H9 (cell line): ENCODE data around the gene PTK7. TPM values are rescaled to one million over a fixed set of nuclear protein-coding genes. Genes with fewer than 3 reads are reported as not detected.
A peak's percentile ranks its signal among the peaks of the same experiment; 100 is the strongest.

Experiments
- DNase-seq: peaks from one replicate; pipeline ENCODE4 v3.0.0-alpha.2; 2017
- H2AFZ ChIP-seq: one replicate; pipeline ENCODE4 v1.6.1; 2013; ENCODE audit warnings: mild to moderate bottlenecking, low read length, control low read depth, moderate library complexity
- H2AK5ac ChIP-seq: 2 replicates; pipeline ENCODE4 v1.6.1; 2013; ENCODE audit warnings: low read length, control low read depth, mixed read lengths; ENCODE audit not compliant: insufficient read length
- H2BK120ac ChIP-seq: one replicate; pipeline ENCODE4 v1.6.1; 2013; ENCODE audit warnings: low read depth, mild to moderate bottlenecking, low read length, control low read depth, inconsistent platforms; ENCODE audit not compliant: poor library complexity, severe bottlenecking
- H2BK12ac ChIP-seq: 2 replicates; pipeline ENCODE4 v1.6.1; 2013; ENCODE audit warnings: low read length, control low read depth, mixed read lengths, low read depth; ENCODE audit not compliant: insufficient read length
- H2BK15ac ChIP-seq: 2 replicates; pipeline ENCODE4 v1.6.1; 2013; ENCODE audit warnings: low read depth, low read length, control low read depth
- H2BK20ac ChIP-seq: one replicate; pipeline ENCODE4 v1.6.1; 2013; ENCODE audit warnings: low read depth, mild to moderate bottlenecking, low read length, control low read depth, inconsistent platforms; ENCODE audit not compliant: poor library complexity, severe bottlenecking
- H2BK5ac ChIP-seq: 2 replicates; pipeline ENCODE4 v1.6.1; 2013; ENCODE audit warnings: low read length, control low read depth, mixed read lengths; ENCODE audit not compliant: insufficient read length
- H3K14ac ChIP-seq: 2 replicates; pipeline ENCODE4 v1.6.1; 2013; ENCODE audit warnings: low read length, control low read depth; ENCODE audit not compliant: insufficient read depth
- H3K18ac ChIP-seq: 2 replicates; pipeline ENCODE4 v1.6.1; 2013; ENCODE audit warnings: low read depth, mild to moderate bottlenecking, mixed read lengths, low read length, control low read depth; ENCODE audit not compliant: insufficient read length
- H3K23ac ChIP-seq: 2 replicates; pipeline ENCODE4 v1.6.1; 2013; ENCODE audit warnings: low read length, control low read depth, mixed read lengths, low read depth; ENCODE audit not compliant: insufficient read length
- H3K23me2 ChIP-seq: 2 replicates; pipeline ENCODE4 v1.6.1; 2013; ENCODE audit warnings: low read depth, mild to moderate bottlenecking, mixed read lengths, low read length, control low read depth; ENCODE audit not compliant: insufficient read length, poor library complexity, severe bottlenecking
- H3K27ac ChIP-seq: 2 replicates; pipeline ENCODE4 v1.5.1; 2013; ENCODE audit warnings: low read length, control low read depth, mixed read lengths, low read depth; ENCODE audit not compliant: insufficient read length
- H3K27me3 ChIP-seq: 2 replicates; pipeline ENCODE4 v1.6.1; 2013; ENCODE audit warnings: low read length, control low read depth, inconsistent platforms; ENCODE audit not compliant: insufficient read depth
- H3K4ac ChIP-seq: 2 replicates; pipeline ENCODE4 v1.6.1; 2013; ENCODE audit warnings: low read depth, mild to moderate bottlenecking, control low read depth, inconsistent platforms, low read length, moderate library complexity
- H3K4me1 ChIP-seq: 2 replicates; pipeline ENCODE4 v1.6.1; 2013; ENCODE audit warnings: low read length, control low read depth, inconsistent platforms; ENCODE audit not compliant: insufficient read depth
- H3K4me2 ChIP-seq: 2 replicates; pipeline ENCODE4 v1.6.1; 2013; ENCODE audit warnings: low read length, control low read depth, mixed read lengths; ENCODE audit not compliant: insufficient read length, insufficient read depth
- H3K56ac ChIP-seq: 2 replicates; pipeline ENCODE4 v1.6.1; 2013; ENCODE audit warnings: low read depth, mild to moderate bottlenecking, mixed read lengths, low read length, control low read depth; ENCODE audit not compliant: insufficient read length
- H3K79me1 ChIP-seq: 2 replicates; pipeline ENCODE4 v1.6.1; 2013; ENCODE audit warnings: low read depth, mild to moderate bottlenecking, moderate library complexity, low read length, control low read depth, inconsistent platforms; ENCODE audit not compliant: insufficient read depth, poor library complexity, severe bottlenecking
- H3K79me2 ChIP-seq: 2 replicates; pipeline ENCODE4 v1.6.1; 2013; ENCODE audit warnings: low read length, control low read depth, inconsistent platforms; ENCODE audit not compliant: insufficient read depth
- H3K9ac ChIP-seq: 2 replicates; pipeline ENCODE4 v1.6.1; 2013; ENCODE audit warnings: low read length, control low read depth, mixed read lengths; ENCODE audit not compliant: insufficient read length; ENCODE audit errors: extremely low read depth
- H3K9me3 ChIP-seq: one replicate; pipeline ENCODE4 v1.6.1; 2013; ENCODE audit warnings: low read depth, low read length, inconsistent platforms; ENCODE audit not compliant: control insufficient read depth
- H3T11ph ChIP-seq: one replicate; pipeline ENCODE4 v1.6.1; 2013; ENCODE audit warnings: mild to moderate bottlenecking, low read length, control low read depth, inconsistent platforms
- H4K20me1 ChIP-seq: one replicate; pipeline ENCODE4 v1.6.1; 2013; ENCODE audit not compliant: control insufficient read depth, insufficient read length, insufficient read depth
- H4K5ac ChIP-seq: 2 replicates; pipeline ENCODE4 v1.6.1; 2013; ENCODE audit warnings: low read depth, mild to moderate bottlenecking, mixed read lengths, low read length, control low read depth; ENCODE audit not compliant: insufficient read length
- H4K8ac ChIP-seq: replicated peaks from 2 replicates; pipeline ENCODE4 v1.6.1; 2013; ENCODE audit warnings: low read length, control low read depth, mixed read lengths, low read depth; ENCODE audit not compliant: insufficient read length
- H4K91ac ChIP-seq: 2 replicates; pipeline ENCODE4 v1.6.1; 2013; ENCODE audit warnings: low read depth, mild to moderate bottlenecking, moderate library complexity, mixed read lengths, low read length, control low read depth; ENCODE audit not compliant: insufficient read length
- H3K27ac Mint-ChIP-seq, 3 experiments: 2 replicates in 2 of 3; 3 replicates in 1 of 3; pipeline ENCODE4 v1.8.0; 2020 to 2021; ENCODE audit warnings: mixed read lengths in 3 of 3, mild to moderate bottlenecking in 1 of 3, moderate library complexity in 1 of 3
- H3K27me3 Mint-ChIP-seq: 2 replicates; pipeline ENCODE4 v1.8.0; 2021; ENCODE audit warnings: low read depth, mild to moderate bottlenecking, moderate library complexity, mixed read lengths
- H3K36me3 Mint-ChIP-seq, 3 experiments: 2 replicates in 2 of 3; 3 replicates in 1 of 3; pipeline ENCODE4 v1.8.0; 2020 to 2021; ENCODE audit warnings: low read depth in 3 of 3, mixed read lengths in 3 of 3; ENCODE audit not compliant: insufficient read depth in 1 of 3
- H3K4me1 Mint-ChIP-seq, 2 experiments: 2 replicates each; pipeline ENCODE4 v1.8.0; 2020; ENCODE audit warnings: mixed read lengths in 2 of 2
- H3K4me3 Mint-ChIP-seq, 2 experiments: 2 replicates in 1 of 2; 3 replicates in 1 of 2; pipeline ENCODE4 v1.8.0; 2020 to 2021; ENCODE audit warnings: mild to moderate bottlenecking in 2 of 2, mixed read lengths in 2 of 2, moderate library complexity in 1 of 2
- H3K9me3 Mint-ChIP-seq, 2 experiments: 2 replicates in 1 of 2; 3 replicates in 1 of 2; pipeline ENCODE4 v1.8.0; 2020; ENCODE audit warnings: mild to moderate bottlenecking in 2 of 2, mixed read lengths in 2 of 2, moderate library complexity in 1 of 2
- WGBS: extraction: QIAGEN DNeasy Blood & Tissue Kit; methylation state at CpG from one replicate; pipeline ENCODE4 v1.1.7; 2013; ENCODE audit warnings: missing lambda C conversion rate, low lambda C conversion rate, mixed read lengths; ENCODE audit not compliant: insufficient read length; ENCODE audit errors: extremely low coverage; 5-methylcytosine and 5-hydroxymethylcytosine counted together
- total RNA-seq: library from RNA; stranded (reverse); gene quantifications from 2 replicates; pipeline ENCODE4 v1.2.1, GENCODE V29; 2021
- TF ChIP-seq, protein P1 (sequence below): fragments of 200-600 bp; sonication (generic); conservative IDR thresholded peaks from 3 replicates; pipeline ENCODE4 v1.8.0; 2021; ENCODE audit warnings: antibody characterized with exemption, mild to moderate bottlenecking

The PTK7 gene
- total RNA-seq, 1 experiment from 2014 or later = 128 TPM

DNA sequence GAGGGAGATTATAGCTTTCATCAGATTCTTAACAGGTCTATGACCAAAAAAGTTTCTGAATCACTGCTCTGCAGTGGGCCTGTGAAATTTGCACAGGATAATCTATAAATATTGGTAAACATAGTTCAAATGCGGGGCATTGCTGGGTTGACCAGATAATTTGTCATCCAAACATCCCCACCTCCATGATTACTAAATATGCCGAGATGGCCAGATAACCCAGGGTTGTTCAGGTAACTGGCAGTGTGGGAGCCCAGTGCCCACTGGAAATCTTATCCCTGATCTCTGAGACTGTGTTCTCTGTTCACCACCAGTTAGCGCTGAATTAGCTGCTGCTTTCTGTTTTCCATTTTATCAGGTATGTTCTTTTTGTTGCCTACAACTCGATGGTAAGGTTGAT is 21.4 kb downstream of the PTK7 start:
- no peak overlapping the region for H4K91ac ChIP-seq
- H3K79me1 ChIP-seq = no peaks in the 10 kb centered on the region
- Mint-ChIP-seq H3K36me3 (no peaks in the 10 kb centered on the region), H3K9me3 (no peaks in the 10 kb centered on the region), H3K27ac (peak overlapping the region; percentile 53 to 92 (median 75); a peak in 2 of 7 replicates), H3K4me1 (peaks cover 45 to 51% of the 10 kb centered on the region in 2 experiments), H3K27me3 (no peaks in the 10 kb centered on the region), H3K4me3 (no peak overlapping the region)
- no peaks in the 10 kb centered on the region for H3K9me3 ChIP-seq
- no peak overlapping the region for H3K4me2 ChIP-seq
- H4K20me1 ChIP-seq = no peaks in the 10 kb centered on the region
- TF ChIP-seq, protein P1, sequence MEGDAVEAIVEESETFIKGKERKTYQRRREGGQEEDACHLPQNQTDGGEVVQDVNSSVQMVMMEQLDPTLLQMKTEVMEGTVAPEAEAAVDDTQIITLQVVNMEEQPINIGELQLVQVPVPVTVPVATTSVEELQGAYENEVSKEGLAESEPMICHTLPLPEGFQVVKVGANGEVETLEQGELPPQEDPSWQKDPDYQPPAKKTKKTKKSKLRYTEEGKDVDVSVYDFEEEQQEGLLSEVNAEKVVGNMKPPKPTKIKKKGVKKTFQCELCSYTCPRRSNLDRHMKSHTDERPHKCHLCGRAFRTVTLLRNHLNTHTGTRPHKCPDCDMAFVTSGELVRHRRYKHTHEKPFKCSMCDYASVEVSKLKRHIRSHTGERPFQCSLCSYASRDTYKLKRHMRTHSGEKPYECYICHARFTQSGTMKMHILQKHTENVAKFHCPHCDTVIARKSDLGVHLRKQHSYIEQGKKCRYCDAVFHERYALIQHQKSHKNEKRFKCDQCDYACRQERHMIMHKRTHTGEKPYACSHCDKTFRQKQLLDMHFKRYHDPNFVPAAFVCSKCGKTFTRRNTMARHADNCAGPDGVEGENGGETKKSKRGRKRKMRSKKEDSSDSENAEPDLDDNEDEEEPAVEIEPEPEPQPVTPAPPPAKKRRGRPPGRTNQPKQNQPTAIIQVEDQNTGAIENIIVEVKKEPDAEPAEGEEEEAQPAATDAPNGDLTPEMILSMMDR = no peak
- H3K27ac ChIP-seq = no peak overlapping the region
- no peak overlapping the region for H3K4ac ChIP-seq
- no peak overlapping the region for H2BK120ac ChIP-seq
- H3K23me2 ChIP-seq = no peaks in the 10 kb centered on the region
- H3K4me1 ChIP-seq = peaks cover 17% of the 10 kb centered on the region
- no peak overlapping the region for H2BK5ac ChIP-seq
- DNase-seq = no peak
- no peak overlapping the region for H2AK5ac ChIP-seq
- no peak overlapping the region for H4K5ac ChIP-seq
- no peak overlapping the region for H3K14ac ChIP-seq
- no peak overlapping the region for H4K8ac ChIP-seq
- no peak overlapping the region for H2BK20ac ChIP-seq
- no peaks in the 10 kb centered on the region for H3K27me3 ChIP-seq
- H3K23ac ChIP-seq = no peak overlapping the region
- H3T11ph ChIP-seq = no peak overlapping the region
- no peak overlapping the region for H2AFZ ChIP-seq
- WGBS = no CpG with 5 or more reads among the region's 4 CpGs
- no peak overlapping the region for H3K18ac ChIP-seq
- H2BK12ac ChIP-seq = no peak overlapping the region
- no peak overlapping the region for H2BK15ac ChIP-seq
- H3K79me2 ChIP-seq = peaks cover 3% of the 10 kb centered on the region; the same call in 1 of the 2 replicates
- H3K9ac ChIP-seq = no peak overlapping the region
- no peak overlapping the region for H3K56ac ChIP-seq
